Muscle layer of duodenum (tissue), 2 donors: ENCODE results near the gene ABL2.

Source experiments
- H3K27ac ChIP-seq: one replicate; pipeline ENCODE4 v1.7.0; 2013; ENCODE audit warnings: mild to moderate bottlenecking, low read length
- H3K27me3 ChIP-seq: one replicate; pipeline ENCODE4 v1.7.0; 2013; ENCODE audit warnings: low read depth, mild to moderate bottlenecking, control low read depth, low read length
- H3K36me3 ChIP-seq, 2 donors: one replicate each; pipeline ENCODE4 v1.7.0; 2013; ENCODE audit warnings: low read length in 2 of 2, control low read depth in 1 of 2, mild to moderate bottlenecking in 1 of 2; ENCODE audit not compliant: insufficient read depth in 2 of 2, control insufficient read depth in 1 of 2
- H3K4me1 ChIP-seq, 2 donors: one replicate each; pipeline ENCODE4 v1.7.0; 2013; ENCODE audit warnings: low read length in 2 of 2, mild to moderate bottlenecking in 2 of 2, control low read depth in 1 of 2, moderate library complexity in 1 of 2; ENCODE audit not compliant: insufficient read depth in 2 of 2, control insufficient read depth in 1 of 2
- H3K4me3 ChIP-seq, 2 donors: one replicate each; pipeline ENCODE4 v1.7.0; 2013; ENCODE audit warnings: low read length in 2 of 2, low read depth in 1 of 2, mild to moderate bottlenecking in 1 of 2
- H3K9me3 ChIP-seq, 2 donors: one replicate each; pipeline ENCODE4 v1.7.0; 2013; ENCODE audit warnings: low read length in 2 of 2, control low read depth in 1 of 2, mild to moderate bottlenecking in 1 of 2; ENCODE audit not compliant: control insufficient read depth in 1 of 2
- donor health status: healthy.

Gene ABL2

GRCh38 chr1:179107706-179108629 is 121.5 kb downstream of the ABL2 start:
- Histone ChIP-seq H3K9me3 (no peaks in the 10 kb centered on the region), H3K4me1 (no peaks in the 10 kb centered on the region), H3K4me3 (no peak overlapping the region), H3K27ac (no peak overlapping the region), H3K36me3 (peaks cover 36 to 65% of the 10 kb centered on the region in 2 donors), H3K27me3 (no peaks in the 10 kb centered on the region)

- H3K4me1 ChIP-seq, result no peaks in the 10 kb centered on the region
- peaks cover 26 to 49% of the 10 kb centered on the region in 2 donors for H3K36me3 ChIP-seq
- H3K27ac ChIP-seq, result no peak overlapping the region
- H3K4me3 ChIP-seq, result no peak overlapping the region
- H3K9me3 ChIP-seq, result no peaks in the 10 kb centered on the region
- H3K27me3 ChIP-seq, result no peaks in the 10 kb centered on the region
These were observed 124.1 kb downstream of the ABL2 start for GRCh38 chr1:179105393-179105792.

GRCh38 chr1:179104611-179105250 is 124.7 kb downstream of the ABL2 start:
- Histone ChIP-seq H3K4me1 (no peaks in the 10 kb centered on the region), H3K4me3 (no peak overlapping the region), H3K9me3 (no peaks in the 10 kb centered on the region), H3K36me3 (peaks cover 20 to 43% of the 10 kb centered on the region in 2 donors), H3K27me3 (no peaks in the 10 kb centered on the region), H3K27ac (no peak overlapping the region)

GRCh38 chr1:179103999-179104398 is 125.5 kb downstream of the ABL2 start:
- H3K36me3 ChIP-seq, result peaks cover 15 to 36% of the 10 kb centered on the region in 2 donors
- H3K27ac ChIP-seq, result no peak overlapping the region
- H3K9me3 ChIP-seq, result no peaks in the 10 kb centered on the region
- no peaks in the 10 kb centered on the region for H3K27me3 ChIP-seq
- H3K4me1 ChIP-seq, result no peaks in the 10 kb centered on the region
- H3K4me3 ChIP-seq, result no peak overlapping the region

- Histone ChIP-seq H3K36me3 (peaks cover 10 to 21% of the 10 kb centered on the region in 2 donors), H3K27ac (no peak overlapping the region), H3K27me3 (no peaks in the 10 kb centered on the region)
These were observed 127.9 kb downstream of the ABL2 start for GRCh38 chr1:179101566-179101965.

GRCh38 chr1:179099891-179100290 is 129.6 kb downstream of the ABL2 start:
- H3K27me3 ChIP-seq, result no peaks in the 10 kb centered on the region
- no peak overlapping the region for H3K27ac ChIP-seq
- peaks cover 10 to 25% of the 10 kb centered on the region in 2 donors for H3K36me3 ChIP-seq
- H3K4me1 ChIP-seq, result no peaks in the 10 kb centered on the region
- no peaks in the 10 kb centered on the region for H3K9me3 ChIP-seq
- H3K4me3 ChIP-seq, result no peak overlapping the region

More at GRCh38 chr1:179101566-179101965, 127.9 kb downstream of the ABL2 start:
- Histone ChIP-seq H3K4me3 (no peak overlapping the region), H3K4me1 (no peaks in the 10 kb centered on the region), H3K9me3 (no peaks in the 10 kb centered on the region)

GRCh38 chr1:179095924-179096323 is 133.6 kb downstream of the ABL2 start:
- Histone ChIP-seq H3K9me3 (no peaks in the 10 kb centered on the region), H3K36me3 (peaks cover 25 to 56% of the 10 kb centered on the region in 2 donors), H3K27me3 (no peaks in the 10 kb centered on the region), H3K4me3 (no peak overlapping the region), H3K4me1 (peaks cover 0 to 12% of the 10 kb centered on the region in 2 donors), H3K27ac (no peak overlapping the region)

- Histone ChIP-seq H3K27ac (no peak overlapping the region), H3K27me3 (no peaks in the 10 kb centered on the region), H3K9me3 (no peaks in the 10 kb centered on the region), H3K36me3 (peaks cover 25 to 58% of the 10 kb centered on the region in 2 donors), H3K4me3 (no peak overlapping the region), H3K4me1 (peaks cover 0 to 13% of the 10 kb centered on the region in 2 donors)
These were observed 134.1 kb downstream of the ABL2 start for GRCh38 chr1:179095377-179095776.

GRCh38 chr1:179094818-179095217 is 134.7 kb downstream of the ABL2 start:
- H3K36me3 ChIP-seq, result peaks cover 25 to 58% of the 10 kb centered on the region in 2 donors
- H3K9me3 ChIP-seq, result no peaks in the 10 kb centered on the region
- H3K4me1 ChIP-seq, result peaks cover 0 to 13% of the 10 kb centered on the region in 2 donors
- no peak overlapping the region for H3K4me3 ChIP-seq
- H3K27ac ChIP-seq, result no peak overlapping the region
- H3K27me3 ChIP-seq, result no peaks in the 10 kb centered on the region

GRCh38 chr1:179092896-179093461 is 136.5 kb downstream of the ABL2 start:
- Histone ChIP-seq H3K27ac (no peak overlapping the region), H3K4me1 (peaks cover 0 to 13% of the 10 kb centered on the region in 2 donors), H3K36me3 (peaks cover 25 to 59% of the 10 kb centered on the region in 2 donors), H3K27me3 (no peaks in the 10 kb centered on the region), H3K4me3 (no peak overlapping the region), H3K9me3 (no peaks in the 10 kb centered on the region)

GRCh38 chr1:179091691-179092165 is 137.7 kb downstream of the ABL2 start:
- no peak overlapping the region for H3K4me3 ChIP-seq
- H3K36me3 ChIP-seq, result peaks cover 16 to 58% of the 10 kb centered on the region in 2 donors
- H3K27ac ChIP-seq, result no peak overlapping the region
- no peaks in the 10 kb centered on the region for H3K27me3 ChIP-seq
- peaks cover 0 to 13% of the 10 kb centered on the region in 2 donors for H3K4me1 ChIP-seq
- H3K9me3 ChIP-seq, result no peaks in the 10 kb centered on the region
